Measurements from ENCODE around the gene PCDHGC5. TPM values are rescaled to one million over a fixed set of nuclear protein-coding genes. Genes with fewer than 3 reads are reported as not detected.

Gene PCDHGC5
- total RNA-seq, 1 experiment from 2014 or later = 1.8 TPM

DNA sequence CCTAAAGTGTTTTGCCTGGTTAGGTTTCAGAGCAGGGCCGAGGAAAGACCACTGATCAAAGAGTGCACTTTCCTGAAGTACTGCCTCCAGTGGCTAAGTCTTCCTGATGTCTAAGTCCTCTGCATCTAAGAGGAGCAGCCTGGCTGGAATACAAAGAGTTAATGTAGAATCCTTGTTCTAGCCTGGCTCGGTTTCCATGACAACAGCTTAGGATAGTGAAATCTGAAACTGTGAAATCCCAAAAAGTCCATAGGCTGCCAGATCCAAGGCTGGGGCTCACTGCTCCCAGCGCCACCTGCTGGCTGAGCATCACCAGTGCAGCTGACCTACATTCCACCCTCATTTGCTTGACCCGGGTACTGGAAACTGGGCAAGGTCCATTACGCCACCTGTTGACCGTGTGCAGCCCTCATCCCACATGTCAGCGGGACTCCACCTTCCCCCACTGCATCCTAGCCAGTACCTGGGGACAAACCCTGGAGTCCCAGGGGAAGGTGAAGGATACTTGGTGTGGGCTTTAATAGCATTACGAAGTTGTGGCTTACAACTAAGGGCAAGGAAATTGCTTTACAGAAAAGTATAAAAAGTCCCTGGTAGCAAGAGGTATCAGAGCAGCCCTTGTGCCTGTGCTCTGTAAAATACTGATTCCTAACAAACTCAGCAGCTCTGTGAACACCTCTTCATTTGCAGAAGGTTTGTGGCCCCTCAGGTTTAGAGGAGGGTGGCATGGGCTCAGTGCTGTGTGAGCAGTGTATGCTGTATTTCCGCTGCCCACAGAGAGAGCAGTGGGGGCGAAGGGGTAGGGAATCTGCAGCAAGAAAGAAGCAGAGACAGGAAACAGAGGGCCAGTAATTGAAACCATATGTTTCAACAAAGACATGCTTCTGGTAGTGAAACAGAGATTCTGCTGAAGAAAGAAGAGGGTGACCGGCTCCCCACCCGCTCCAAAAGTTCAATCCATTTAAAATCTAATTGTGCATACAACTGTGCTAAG is 36.0 kb downstream of the PCDHGC5 start:
- H3K4me3 ChIP-seq (ENCODE audit: insufficient read depth, low read depth, low read length) = no peak overlapping the region
- peak; percentile 88 for DNase-seq
- no peaks in the 10 kb centered on the region for H3K27me3 ChIP-seq (ENCODE audit: control insufficient read depth, insufficient read depth, low read length)
- peaks cover 38% of the 10 kb centered on the region for H3K36me3 ChIP-seq (replicated peaks; ENCODE audit: control insufficient read depth, insufficient read depth, low read length)

DNA sequence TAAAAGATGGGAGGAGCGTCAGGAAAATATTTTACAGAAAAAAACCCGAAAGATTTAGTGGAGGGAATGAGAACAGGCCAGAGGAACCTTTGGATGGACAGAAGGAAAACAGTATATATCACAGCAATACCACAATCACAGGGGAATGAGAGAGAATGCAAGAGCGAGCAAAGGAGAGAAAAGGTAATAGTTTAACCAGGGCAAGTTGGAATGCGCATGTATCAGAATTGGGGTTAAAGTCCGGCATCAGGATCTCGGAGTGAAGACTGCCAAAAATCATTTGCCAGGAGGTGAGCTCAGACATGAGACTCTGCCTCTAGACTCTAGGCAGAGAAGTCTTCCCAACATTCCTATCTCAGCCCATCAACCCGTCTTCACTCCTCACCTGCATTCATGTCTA is 36.8 kb downstream of the PCDHGC5 start:
- H3K4me3 ChIP-seq (ENCODE audit: insufficient read depth, low read depth, low read length) = no peak overlapping the region
- H3K27me3 ChIP-seq (ENCODE audit: control insufficient read depth, insufficient read depth, low read length) = no peaks in the 10 kb centered on the region
- H3K36me3 ChIP-seq (replicated peaks; ENCODE audit: control insufficient read depth, insufficient read depth, low read length) = peaks cover 37% of the 10 kb centered on the region
- DNase-seq = no peak

GRCh38 chr5:141527426-141527825 is 38.5 kb downstream of the PCDHGC5 start:
- Histone ChIP-seq H3K27me3 (ENCODE audit: control insufficient read depth, insufficient read depth, low read length) (no peaks in the 10 kb centered on the region), H3K4me3 (ENCODE audit: insufficient read depth, low read depth, low read length) (no peak overlapping the region), H3K36me3 (replicated peaks; ENCODE audit: control insufficient read depth, insufficient read depth, low read length) (peaks cover 30% of the 10 kb centered on the region)
- DNase-seq = no peak

- no peaks in the 10 kb centered on the region for H3K27me3 ChIP-seq (ENCODE audit: control insufficient read depth, insufficient read depth, low read length)
- H3K36me3 ChIP-seq (replicated peaks; ENCODE audit: control insufficient read depth, insufficient read depth, low read length) = peaks cover 28% of the 10 kb centered on the region
- H3K4me3 ChIP-seq (ENCODE audit: insufficient read depth, low read depth, low read length) = no peak overlapping the region
- DNase-seq = no peak
Measured at GRCh38 chr5:141528291-141528984, 39.6 kb downstream of the PCDHGC5 start.

- Histone ChIP-seq H3K4me3 (ENCODE audit: insufficient read depth, low read depth, low read length) (no peak overlapping the region), H3K36me3 (replicated peaks; ENCODE audit: control insufficient read depth, insufficient read depth, low read length) (peaks cover 26% of the 10 kb centered on the region), H3K27me3 (ENCODE audit: control insufficient read depth, insufficient read depth, low read length) (no peaks in the 10 kb centered on the region)
- DNase-seq = no peak
Measured at GRCh38 chr5:141529002-141529401, 40.1 kb downstream of the PCDHGC5 start.

DNA sequence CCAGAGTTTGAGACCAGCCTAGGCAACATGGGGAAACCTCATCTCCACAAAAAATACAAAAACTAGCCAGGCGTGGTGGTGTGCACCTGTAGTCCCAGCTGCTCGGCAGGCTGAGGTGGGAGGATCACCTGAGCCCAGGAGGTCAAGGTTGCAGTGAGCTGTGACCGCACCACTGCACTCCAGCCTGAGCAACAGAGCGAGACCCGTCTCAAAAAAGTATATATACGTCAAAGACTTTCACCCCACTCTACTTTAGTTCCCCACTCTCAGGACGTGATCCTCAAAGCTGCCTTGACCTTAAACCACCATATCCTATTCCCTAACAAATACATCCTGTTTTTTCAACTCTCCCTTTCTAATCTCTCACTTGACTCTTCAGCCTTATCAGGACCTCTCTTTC is 41.0 kb downstream of the PCDHGC5 start:
- DNase-seq = no peak
- Histone ChIP-seq H3K27me3 (ENCODE audit: control insufficient read depth, insufficient read depth, low read length) (no peaks in the 10 kb centered on the region), H3K4me3 (ENCODE audit: insufficient read depth, low read depth, low read length) (no peak overlapping the region), H3K36me3 (replicated peaks; ENCODE audit: control insufficient read depth, insufficient read depth, low read length) (peaks cover 23% of the 10 kb centered on the region)

DNA sequence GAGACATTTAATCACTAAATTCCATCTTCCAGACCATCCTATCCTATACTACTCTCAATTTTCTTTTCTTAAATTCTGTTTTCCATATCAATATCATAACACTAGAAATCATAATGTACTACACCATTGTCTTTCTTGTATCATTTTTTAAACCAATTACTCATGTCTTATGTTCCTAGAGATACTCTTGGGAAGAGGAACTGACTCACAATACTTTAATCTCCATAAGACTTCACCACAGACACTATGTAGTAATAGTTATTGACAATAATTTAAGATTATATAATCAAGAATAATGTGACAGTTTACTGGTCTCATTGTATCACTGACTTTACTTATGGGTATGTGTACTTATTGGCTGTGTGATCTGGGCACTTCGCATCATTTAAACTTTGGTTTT is 43.8 kb downstream of the PCDHGC5 start:
- DNase-seq = no peak
- no peak overlapping the region for H3K4me3 ChIP-seq (ENCODE audit: insufficient read depth, low read depth, low read length)
- H3K36me3 ChIP-seq (replicated peaks; ENCODE audit: control insufficient read depth, insufficient read depth, low read length) = peaks cover 13% of the 10 kb centered on the region
- no peaks in the 10 kb centered on the region for H3K27me3 ChIP-seq (ENCODE audit: control insufficient read depth, insufficient read depth, low read length)

DNA sequence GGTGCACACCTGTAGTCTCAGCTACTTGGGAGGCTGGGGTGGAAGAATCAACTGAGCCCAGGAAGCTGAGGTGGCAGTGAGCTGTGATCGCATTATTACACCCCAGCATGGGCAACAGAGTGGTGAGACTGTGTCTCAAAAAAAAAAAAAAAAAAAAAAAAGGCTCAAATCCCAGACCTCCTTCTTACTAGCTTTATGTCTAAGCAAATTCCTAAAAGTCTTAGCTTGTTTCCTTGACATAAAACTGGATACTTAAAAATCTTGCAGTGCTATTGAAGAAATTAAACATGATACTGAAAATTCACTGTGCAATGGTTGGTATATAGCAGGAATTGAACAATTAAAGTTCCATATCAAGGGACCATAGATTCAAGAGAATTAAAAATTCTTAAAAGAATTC is 45.0 kb downstream of the PCDHGC5 start:
- Histone ChIP-seq H3K4me3 (ENCODE audit: insufficient read depth, low read depth, low read length) (no peak overlapping the region), H3K27me3 (ENCODE audit: control insufficient read depth, insufficient read depth, low read length) (no peaks in the 10 kb centered on the region), H3K36me3 (replicated peaks; ENCODE audit: control insufficient read depth, insufficient read depth, low read length) (peaks cover 5% of the 10 kb centered on the region)
- DNase-seq = no peak

DNA sequence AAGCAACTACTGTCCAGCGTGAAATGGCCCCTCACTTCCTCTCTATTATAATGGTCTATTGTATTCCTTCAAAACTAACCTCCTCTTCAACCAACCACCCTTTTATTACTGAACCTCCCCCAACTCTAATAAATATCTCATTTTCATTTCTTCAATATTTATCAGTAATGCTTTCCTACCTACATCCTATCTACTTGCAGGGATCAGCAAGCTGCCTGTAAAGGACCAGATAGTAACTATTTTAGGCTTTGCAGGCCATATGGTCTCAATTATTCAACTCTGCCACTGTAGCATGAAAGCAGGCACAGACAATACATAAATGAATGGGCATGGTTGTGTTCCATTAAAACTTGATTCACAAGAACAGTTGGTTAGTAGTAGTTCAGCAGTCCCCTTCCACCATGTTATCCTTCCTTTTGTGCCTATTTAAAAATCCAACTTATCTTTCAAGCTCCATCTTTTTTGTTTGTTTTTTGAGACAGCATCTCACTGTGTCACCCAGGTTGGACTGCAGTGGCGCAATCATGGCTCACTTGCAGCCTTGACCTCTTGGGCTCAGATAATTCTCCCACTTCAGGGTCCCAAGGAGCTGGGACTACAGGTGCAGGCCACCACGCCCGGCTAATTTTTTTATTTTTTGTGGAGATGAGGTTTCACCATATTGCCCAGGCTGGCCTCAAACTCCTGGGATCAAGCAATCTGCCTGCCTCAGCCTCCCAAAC is 45.8 kb downstream of the PCDHGC5 start:
- Histone ChIP-seq H3K27me3 (ENCODE audit: control insufficient read depth, insufficient read depth, low read length) (no peaks in the 10 kb centered on the region), H3K36me3 (replicated peaks; ENCODE audit: control insufficient read depth, insufficient read depth, low read length) (no peaks in the 10 kb centered on the region; the same call in none of the 2 replicates), H3K4me3 (ENCODE audit: insufficient read depth, low read depth, low read length) (no peak overlapping the region)
- DNase-seq = no peak

Other genes with a start within 250 kb of the PCDHGC5 start
- not detected in 2 replicates for gene PCDHB15, start 243.7 kb upstream of the PCDHGC5 start, total RNA-seq (2014; rRNA removed; shearing (Covaris generic))
- 0.14 TPM in 1 of 2 replicates, not detected in the other for gene SLC25A2, start 185.0 kb upstream of the PCDHGC5 start, total RNA-seq (2014; rRNA removed; shearing (Covaris generic))
- 39.5 and 41.8 TPM in 2 replicates for gene TAF7, start 168.3 kb upstream of the PCDHGC5 start, total RNA-seq (2014; rRNA removed; shearing (Covaris generic))
- not detected in 2 replicates for gene PCDHGA1, start 158.6 kb upstream of the PCDHGC5 start, total RNA-seq (2014; rRNA removed; shearing (Covaris generic))
- gene PCDHGA2, start 150.3 kb upstream of the PCDHGC5 start, total RNA-seq (2014; rRNA removed; shearing (Covaris generic)) = not detected in 2 replicates
- 0.14 TPM in 1 of 2 replicates, not detected in the other for gene PCDHGA3, start 145.3 kb upstream of the PCDHGC5 start, total RNA-seq (2014; rRNA removed; shearing (Covaris generic))
- gene PCDHGB1, start 139.0 kb upstream of the PCDHGC5 start, total RNA-seq (2014; rRNA removed; shearing (Covaris generic)) = not detected in 2 replicates
- 0.03 TPM in 1 of 2 replicates, not detected in the other for gene PCDHGA4, start 134.1 kb upstream of the PCDHGC5 start, total RNA-seq (2014; rRNA removed; shearing (Covaris generic))
- 0.03 TPM in 1 of 2 replicates, not detected in the other for gene PCDHGB2, start 129.1 kb upstream of the PCDHGC5 start, total RNA-seq (2014; rRNA removed; shearing (Covaris generic))
- gene PCDHGA5, start 124.9 kb upstream of the PCDHGC5 start, total RNA-seq (2014; rRNA removed; shearing (Covaris generic)) = not detected in 2 replicates
- 0.26 TPM in 1 of 2 replicates, not detected in the other for gene PCDHGB3, start 118.8 kb upstream of the PCDHGC5 start, total RNA-seq (2014; rRNA removed; shearing (Covaris generic))
- 0.04 TPM in 1 of 2 replicates, not detected in the other for gene PCDHGA6, start 115.2 kb upstream of the PCDHGC5 start, total RNA-seq (2014; rRNA removed; shearing (Covaris generic))
- not detected in 2 replicates for gene PCDHGA7, start 106.3 kb upstream of the PCDHGC5 start, total RNA-seq (2014; rRNA removed; shearing (Covaris generic))
- 0.66 and 1.4 TPM in 2 replicates for gene PCDHGB4, start 101.4 kb upstream of the PCDHGC5 start, total RNA-seq (2014; rRNA removed; shearing (Covaris generic))
- 0.22 TPM in 1 of 2 replicates, not detected in the other for gene PCDHGA8, start 96.4 kb upstream of the PCDHGC5 start, total RNA-seq (2014; rRNA removed; shearing (Covaris generic))
- gene PCDHGB5, start 91.1 kb upstream of the PCDHGC5 start, total RNA-seq (2014; rRNA removed; shearing (Covaris generic)) = not detected in 2 replicates
- gene PCDHGA9, start 86.3 kb upstream of the PCDHGC5 start, total RNA-seq (2014; rRNA removed; shearing (Covaris generic)) = 0.04 and 0.10 TPM in 2 replicates
- 1.7 and 1.9 TPM in 2 replicates for gene PCDHGB6, start 81.1 kb upstream of the PCDHGC5 start, total RNA-seq (2014; rRNA removed; shearing (Covaris generic))
- gene PCDHGA10, start 76.1 kb upstream of the PCDHGC5 start, total RNA-seq (2014; rRNA removed; shearing (Covaris generic)) = 0.35 and 0.78 TPM in 2 replicates
- 4.4 and 4.6 TPM in 2 replicates for gene PCDHGB7, start 71.4 kb upstream of the PCDHGC5 start, total RNA-seq (2014; rRNA removed; shearing (Covaris generic))
- gene PCDHGA11, start 68.0 kb upstream of the PCDHGC5 start, total RNA-seq (2014; rRNA removed; shearing (Covaris generic)) = 0.21 and 0.30 TPM in 2 replicates
- 0.10 and 0.44 TPM in 2 replicates for gene PCDHGA12, start 58.6 kb upstream of the PCDHGC5 start, total RNA-seq (2014; rRNA removed; shearing (Covaris generic))
- 27.4 and 31.7 TPM in 2 replicates for gene PCDHGC3, start 13.1 kb upstream of the PCDHGC5 start, total RNA-seq (2014; rRNA removed; shearing (Covaris generic))
- 9.9 and 12.5 TPM in 2 replicates for gene PCDHGC4, start 4.1 kb upstream of the PCDHGC5 start, total RNA-seq (2014; rRNA removed; shearing (Covaris generic))
- gene DIAPH1, start 129.9 kb downstream of the PCDHGC5 start, total RNA-seq (2014; rRNA removed; shearing (Covaris generic)) = 31.2 and 37.5 TPM in 2 replicates
- gene HDAC3, start 147.8 kb downstream of the PCDHGC5 start, total RNA-seq (2014; rRNA removed; shearing (Covaris generic)) = 81.3 and 82.7 TPM in 2 replicates
- 7.4 and 8.9 TPM in 2 replicates for gene RELL2, start 147.9 kb downstream of the PCDHGC5 start, total RNA-seq (2014; rRNA removed; shearing (Covaris generic))
- 17.3 and 22.3 TPM in 2 replicates for gene FCHSD1, start 162.3 kb downstream of the PCDHGC5 start, total RNA-seq (2014; rRNA removed; shearing (Covaris generic))
- gene ARAP3, start 193.1 kb downstream of the PCDHGC5 start, total RNA-seq (2014; rRNA removed; shearing (Covaris generic)) = 19.3 and 23.8 TPM in 2 replicates